ENCODE results near the gene DCN.

DCN gene

DNA sequence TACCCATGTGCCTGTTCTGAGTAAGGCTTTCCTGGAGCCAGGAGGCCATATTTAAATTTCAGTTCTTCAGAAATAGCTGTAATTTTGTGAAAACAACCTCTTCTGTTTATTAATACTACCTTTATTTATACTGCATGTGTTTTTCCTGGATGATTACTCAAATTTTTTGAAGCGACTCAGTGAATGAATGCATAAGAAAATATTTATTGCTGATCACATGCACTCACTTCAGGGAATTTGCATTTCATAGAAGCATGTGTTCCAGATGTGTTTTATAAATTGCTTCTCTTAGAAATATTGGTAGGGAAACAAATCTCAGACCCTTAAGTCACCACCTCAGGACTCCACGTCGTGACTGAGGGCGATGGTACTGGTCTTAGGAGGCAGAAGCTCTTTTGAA is 21.8 kb upstream of the DCN start:
- no peaks in the 10 kb centered on the region for H3K27me3 Mint-ChIP-seq
- no peaks in the 10 kb centered on the region for H3K36me3 Mint-ChIP-seq (ENCODE audit: low read depth)
- no peaks in the 10 kb centered on the region for H3K4me1 Mint-ChIP-seq (ENCODE audit: low read depth)
- no peak overlapping the region for H3K4me3 Mint-ChIP-seq
- H3K27ac Mint-ChIP-seq, result no peak overlapping the region
- peaks cover 2% of the 10 kb centered on the region for H3K9me3 Mint-ChIP-seq

DNA sequence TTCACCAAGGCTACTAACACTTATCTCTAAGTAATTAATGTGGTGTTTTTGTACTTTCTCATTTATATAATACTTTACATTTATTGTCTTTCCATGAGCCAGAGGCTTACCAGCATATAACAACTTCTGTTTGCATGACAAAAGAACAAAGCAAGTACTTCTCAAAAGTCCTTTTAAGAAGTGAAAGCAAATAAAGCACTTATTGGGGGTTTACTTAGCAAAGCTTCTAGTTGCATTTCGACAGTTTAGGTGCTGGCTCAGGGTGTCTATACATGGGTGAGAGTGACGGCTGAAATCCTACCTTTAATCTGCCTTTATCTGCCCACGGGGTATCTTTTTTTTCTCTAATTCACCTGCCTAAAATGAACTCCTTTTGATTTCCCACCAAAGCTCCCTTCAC is 21.0 kb upstream of the DCN start:
- Mint-ChIP-seq H3K4me1 (ENCODE audit: low read depth) (no peaks in the 10 kb centered on the region), H3K27ac (no peak overlapping the region), H3K27me3 (no peaks in the 10 kb centered on the region), H3K9me3 (peaks cover 3% of the 10 kb centered on the region), H3K36me3 (ENCODE audit: low read depth) (no peaks in the 10 kb centered on the region), H3K4me3 (no peak overlapping the region)

GRCh38 chr12:91202390-91202789 is 19.8 kb upstream of the DCN start:
- H3K36me3 Mint-ChIP-seq (ENCODE audit: low read depth), result no peaks in the 10 kb centered on the region
- H3K27me3 Mint-ChIP-seq, result no peaks in the 10 kb centered on the region
- H3K9me3 Mint-ChIP-seq, result peaks cover 3% of the 10 kb centered on the region
- no peaks in the 10 kb centered on the region for H3K4me1 Mint-ChIP-seq (ENCODE audit: low read depth)
- no peak overlapping the region for H3K27ac Mint-ChIP-seq
- no peak overlapping the region for H3K4me3 Mint-ChIP-seq

GRCh38 chr12:91196436-91196835 is 13.8 kb upstream of the DCN start:
- Mint-ChIP-seq H3K27me3 (no peaks in the 10 kb centered on the region), H3K9me3 (peaks cover 12% of the 10 kb centered on the region), H3K27ac (no peak overlapping the region), H3K36me3 (ENCODE audit: low read depth) (no peaks in the 10 kb centered on the region), H3K4me1 (ENCODE audit: low read depth) (no peaks in the 10 kb centered on the region), H3K4me3 (no peak overlapping the region)

DNA sequence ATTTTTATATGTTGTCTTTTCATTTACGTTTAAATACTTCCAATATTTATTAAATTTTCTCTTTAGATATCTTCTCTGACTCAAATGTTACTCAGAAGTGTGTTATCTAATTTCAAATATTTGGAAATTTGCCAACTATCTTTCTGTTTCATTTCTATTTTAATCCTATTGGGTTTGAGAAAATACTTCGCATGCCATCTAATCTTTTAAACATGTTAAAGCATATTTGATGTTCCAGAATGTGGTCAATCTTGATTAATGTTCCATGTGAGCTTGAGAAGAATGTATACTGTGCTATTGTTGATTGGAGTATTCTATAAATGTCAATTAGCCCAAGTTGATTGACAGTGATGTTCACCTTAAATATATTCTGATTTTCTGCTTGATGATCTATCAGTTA is 11.9 kb upstream of the DCN start:
- Mint-ChIP-seq H3K36me3 (ENCODE audit: low read depth) (no peaks in the 10 kb centered on the region), H3K27me3 (no peaks in the 10 kb centered on the region), H3K4me3 (no peak overlapping the region), H3K4me1 (ENCODE audit: low read depth) (no peaks in the 10 kb centered on the region), H3K27ac (no peak overlapping the region), H3K9me3 (peaks cover 10% of the 10 kb centered on the region)

- no peaks in the 10 kb centered on the region for H3K4me1 Mint-ChIP-seq (ENCODE audit: low read depth)
- no peak overlapping the region for H3K27ac Mint-ChIP-seq
- no peaks in the 10 kb centered on the region for H3K36me3 Mint-ChIP-seq (ENCODE audit: low read depth)
- no peak overlapping the region for H3K4me3 Mint-ChIP-seq
- peaks cover 6% of the 10 kb centered on the region for H3K9me3 Mint-ChIP-seq
- H3K27me3 Mint-ChIP-seq, result no peaks in the 10 kb centered on the region
These were observed 9.0 kb upstream of the DCN start for GRCh38 chr12:91191513-91192111.

DNA sequence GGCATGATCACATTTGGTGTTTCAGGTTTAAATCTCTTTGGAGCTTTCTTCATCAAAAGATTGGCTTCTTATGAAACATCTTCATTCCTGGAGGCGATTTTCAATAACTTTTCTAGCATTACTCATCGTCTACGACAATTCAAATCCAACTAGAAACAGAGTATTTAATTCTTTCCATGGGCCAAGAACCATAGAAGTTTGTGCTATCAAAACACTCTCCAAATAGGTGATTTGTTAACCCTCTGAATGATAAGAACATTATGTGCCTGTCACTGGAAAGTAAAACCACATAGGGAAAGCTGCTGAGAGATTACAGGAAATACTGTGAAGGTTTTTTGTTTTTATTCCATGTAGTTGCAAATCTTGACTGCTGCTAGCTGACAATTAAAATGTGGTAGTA is 6.9 kb upstream of the DCN start:
- Mint-ChIP-seq H3K36me3 (ENCODE audit: low read depth) (no peaks in the 10 kb centered on the region), H3K27me3 (no peaks in the 10 kb centered on the region), H3K9me3 (peaks cover 6% of the 10 kb centered on the region), H3K4me1 (ENCODE audit: low read depth) (no peaks in the 10 kb centered on the region), H3K4me3 (no peak overlapping the region), H3K27ac (no peak overlapping the region)

DNA sequence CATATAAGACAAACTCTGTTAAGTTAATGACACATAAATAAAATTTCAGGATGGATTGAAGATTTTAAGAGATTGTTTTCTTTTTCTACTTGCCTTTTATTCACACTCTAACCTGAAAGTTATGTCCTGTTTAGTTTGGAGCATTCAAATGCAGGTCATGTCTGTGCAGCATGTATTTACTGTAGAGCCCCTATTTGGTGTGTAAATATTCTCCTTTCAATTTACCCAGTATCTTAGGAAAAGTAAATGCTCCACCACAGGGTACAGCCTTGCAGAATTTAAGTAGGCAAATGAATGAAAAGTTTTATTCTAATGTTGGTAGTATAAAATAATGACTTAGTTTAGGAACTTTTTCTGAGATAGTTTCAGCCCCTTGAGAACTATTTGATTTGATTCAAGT is 6.2 kb upstream of the DCN start:
- Mint-ChIP-seq H3K4me1 (ENCODE audit: low read depth) (no peaks in the 10 kb centered on the region), H3K4me3 (no peak overlapping the region), H3K9me3 (peaks cover 6% of the 10 kb centered on the region), H3K36me3 (ENCODE audit: low read depth) (no peaks in the 10 kb centered on the region), H3K27me3 (no peaks in the 10 kb centered on the region), H3K27ac (no peak overlapping the region)

GRCh38 chr12:91186156-91186555 is 3.5 kb upstream of the DCN start:
- no peaks in the 10 kb centered on the region for H3K9me3 Mint-ChIP-seq
- no peaks in the 10 kb centered on the region for H3K36me3 Mint-ChIP-seq (ENCODE audit: low read depth)
- H3K4me3 Mint-ChIP-seq, result no peak overlapping the region
- H3K4me1 Mint-ChIP-seq (ENCODE audit: low read depth), result no peaks in the 10 kb centered on the region
- H3K27ac Mint-ChIP-seq, result no peak overlapping the region
- H3K27me3 Mint-ChIP-seq, result no peaks in the 10 kb centered on the region

GRCh38 chr12:91185421-91185820 is 2.8 kb upstream of the DCN start:
- no peaks in the 10 kb centered on the region for H3K36me3 Mint-ChIP-seq (ENCODE audit: low read depth)
- H3K27me3 Mint-ChIP-seq, result no peaks in the 10 kb centered on the region

GRCh38 chr12:91183551-91183950 is 934 bp upstream of the DCN start:
- Mint-ChIP-seq H3K36me3 (ENCODE audit: low read depth) (no peaks in the 10 kb centered on the region), H3K27me3 (no peaks in the 10 kb centered on the region), H3K9me3 (no peaks in the 10 kb centered on the region), H3K4me1 (ENCODE audit: low read depth) (no peaks in the 10 kb centered on the region), H3K27ac (no peak overlapping the region), H3K4me3 (no peak overlapping the region)

More at GRCh38 chr12:91185421-91185820, 2.8 kb upstream of the DCN start:
- no peak overlapping the region for H3K27ac Mint-ChIP-seq
- no peaks in the 10 kb centered on the region for H3K4me1 Mint-ChIP-seq (ENCODE audit: low read depth)
- H3K9me3 Mint-ChIP-seq, result no peaks in the 10 kb centered on the region
- H3K4me3 Mint-ChIP-seq, result no peak overlapping the region

- no peaks in the 10 kb centered on the region for H3K27me3 Mint-ChIP-seq
- H3K36me3 Mint-ChIP-seq (ENCODE audit: low read depth), result no peaks in the 10 kb centered on the region
- no peak overlapping the region for H3K27ac Mint-ChIP-seq
- H3K9me3 Mint-ChIP-seq, result no peaks in the 10 kb centered on the region
- no peak overlapping the region for H3K4me3 Mint-ChIP-seq
- H3K4me1 Mint-ChIP-seq (ENCODE audit: low read depth), result no peaks in the 10 kb centered on the region
These were observed 1.8 kb downstream of the DCN start for GRCh38 chr12:91180582-91181395.

DNA sequence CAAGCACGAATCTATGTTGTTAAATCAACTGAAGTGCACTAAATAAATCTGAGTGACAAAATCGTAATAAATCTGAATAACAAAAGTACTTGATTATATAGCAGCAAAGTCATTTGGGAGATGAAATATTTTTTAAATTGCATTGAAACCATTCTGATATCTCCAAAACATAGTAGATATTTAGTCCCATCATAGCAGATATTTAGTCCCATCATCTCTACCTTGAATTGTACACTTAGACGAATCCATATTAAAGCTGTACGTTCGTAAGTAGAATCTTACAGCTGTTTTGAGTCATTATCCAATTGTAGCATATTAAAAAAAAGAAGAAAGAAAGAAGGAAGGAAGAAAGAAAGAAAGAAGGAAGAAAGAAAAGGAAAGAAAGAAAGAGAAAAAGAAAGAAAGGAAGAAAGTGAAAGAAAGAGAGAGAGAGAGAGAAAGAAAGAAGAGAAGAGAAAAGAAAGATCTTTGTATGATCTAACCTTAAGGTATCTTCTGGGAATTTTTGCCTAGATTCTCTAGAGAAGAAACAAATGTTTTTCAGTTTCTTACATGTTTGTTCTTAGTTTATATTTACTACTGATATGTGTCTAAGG is 2.6 kb downstream of the DCN start:
- H3K4me1 Mint-ChIP-seq (ENCODE audit: low read depth), result no peaks in the 10 kb centered on the region
- H3K27me3 Mint-ChIP-seq, result no peaks in the 10 kb centered on the region

DNA sequence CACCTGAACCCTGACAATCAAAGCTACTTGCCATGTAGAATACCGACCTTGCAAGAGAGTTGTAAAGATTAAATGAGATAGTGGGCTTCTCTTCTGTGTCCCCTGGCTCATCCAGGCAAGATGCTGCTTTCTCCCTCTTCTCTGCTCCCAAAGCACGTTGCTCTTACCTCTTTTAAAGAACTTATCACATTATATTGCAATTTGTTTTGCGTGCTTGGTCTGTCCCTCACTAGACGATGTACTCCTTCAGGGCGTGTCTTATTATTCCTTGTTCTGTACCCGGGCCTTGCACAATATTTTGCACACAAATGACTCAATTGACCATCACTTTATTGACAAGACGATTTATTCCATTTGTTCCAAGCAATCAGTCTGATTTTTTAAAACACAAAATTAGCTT is 3.3 kb downstream of the DCN start:
- Mint-ChIP-seq H3K9me3 (no peaks in the 10 kb centered on the region), H3K36me3 (ENCODE audit: low read depth) (no peaks in the 10 kb centered on the region), H3K27ac (no peak overlapping the region), H3K4me1 (ENCODE audit: low read depth) (no peaks in the 10 kb centered on the region), H3K4me3 (no peak overlapping the region), H3K27me3 (no peaks in the 10 kb centered on the region)

More for the DNA sequence above, 2.6 kb downstream of the DCN start:
- Mint-ChIP-seq H3K36me3 (ENCODE audit: low read depth) (no peaks in the 10 kb centered on the region), H3K9me3 (no peaks in the 10 kb centered on the region), H3K27ac (no peak overlapping the region), H3K4me3 (no peak overlapping the region)

DNA sequence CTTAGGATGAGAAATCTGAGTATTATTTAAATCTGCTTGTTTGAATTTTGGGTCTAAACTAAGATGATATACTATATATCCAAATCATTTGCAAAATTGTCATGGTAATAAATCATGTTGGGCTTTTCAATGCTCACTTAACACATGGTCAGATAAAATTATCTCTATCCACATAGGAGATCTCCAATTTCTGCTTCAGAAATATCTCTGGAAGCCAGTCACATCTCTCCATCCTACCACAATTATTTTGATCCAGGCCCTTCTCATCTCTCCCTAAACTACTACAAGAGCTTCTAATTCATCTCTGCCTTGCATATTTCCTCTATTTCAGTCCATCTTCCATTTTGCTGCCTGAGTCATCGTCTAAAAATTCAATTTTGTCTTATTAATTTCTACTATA is 3.8 kb downstream of the DCN start:
- Mint-ChIP-seq H3K9me3 (no peaks in the 10 kb centered on the region), H3K27ac (no peak overlapping the region), H3K27me3 (no peaks in the 10 kb centered on the region), H3K4me3 (no peak overlapping the region), H3K4me1 (ENCODE audit: low read depth) (no peaks in the 10 kb centered on the region), H3K36me3 (ENCODE audit: low read depth) (no peaks in the 10 kb centered on the region)

Measured in stimulated activated naive CD8-positive, alpha-beta T cell treated with anti-CD3 and anti-CD28 coated beads, Interleukin-15, Interleukin-2, amounts not matched to agents 100 ng/mL and 50 ng/mL, for 24 hours (primary cell).